Measurements from ENCODE around the gene SPA17. TPM values are rescaled to one million over a fixed set of nuclear protein-coding genes. Genes with fewer than 3 reads are reported as not detected.

SPA17 gene
- total RNA-seq, 6 donors from 2014 or later: 3.6 to 28.0 (median 7.6) TPM

DNA sequence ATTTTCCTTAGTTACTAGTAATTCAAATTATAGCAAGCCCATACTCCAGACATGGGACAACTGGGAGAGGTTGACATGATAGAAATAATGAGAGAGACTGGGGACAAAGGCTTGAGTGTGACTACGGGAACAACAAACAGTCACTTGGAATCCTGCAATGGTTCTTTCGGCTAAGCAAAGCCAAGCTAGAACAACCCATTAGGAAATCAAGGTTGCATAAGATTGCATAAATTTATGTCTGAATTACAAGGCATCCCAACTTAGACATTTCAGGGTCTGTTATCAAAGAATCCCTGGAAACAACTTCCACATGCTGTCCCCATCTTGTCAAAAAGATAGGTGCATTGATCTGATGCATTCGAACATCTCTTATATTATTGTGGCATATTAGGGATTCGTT is 55.9 kb downstream of the SPA17 start:
- DNase-seq (no peak), ATAC-seq (ENCODE audit: low FRiP score in 2 of 2) (no peak)
- no peaks in the 10 kb centered on the region for H3K27me3 ChIP-seq
- H3K27ac ChIP-seq: no peak overlapping the region
- H3K4me3 ChIP-seq: no peak overlapping the region
- H3K4me1 ChIP-seq: peaks cover 22 to 39% (median 29%) of the 10 kb centered on the region in 4 donors
- no peaks in the 10 kb centered on the region for H3K36me3 ChIP-seq
- TF ChIP-seq EP300 (IDR thresholded peaks at IDR 0.05) (no peak), POLR2A (IDR thresholded peaks at IDR 0.05) (no peak), POLR2AphosphoS5 (IDR thresholded peaks at IDR 0.05) (no peak)
- TF ChIP-seq, protein P1, sequence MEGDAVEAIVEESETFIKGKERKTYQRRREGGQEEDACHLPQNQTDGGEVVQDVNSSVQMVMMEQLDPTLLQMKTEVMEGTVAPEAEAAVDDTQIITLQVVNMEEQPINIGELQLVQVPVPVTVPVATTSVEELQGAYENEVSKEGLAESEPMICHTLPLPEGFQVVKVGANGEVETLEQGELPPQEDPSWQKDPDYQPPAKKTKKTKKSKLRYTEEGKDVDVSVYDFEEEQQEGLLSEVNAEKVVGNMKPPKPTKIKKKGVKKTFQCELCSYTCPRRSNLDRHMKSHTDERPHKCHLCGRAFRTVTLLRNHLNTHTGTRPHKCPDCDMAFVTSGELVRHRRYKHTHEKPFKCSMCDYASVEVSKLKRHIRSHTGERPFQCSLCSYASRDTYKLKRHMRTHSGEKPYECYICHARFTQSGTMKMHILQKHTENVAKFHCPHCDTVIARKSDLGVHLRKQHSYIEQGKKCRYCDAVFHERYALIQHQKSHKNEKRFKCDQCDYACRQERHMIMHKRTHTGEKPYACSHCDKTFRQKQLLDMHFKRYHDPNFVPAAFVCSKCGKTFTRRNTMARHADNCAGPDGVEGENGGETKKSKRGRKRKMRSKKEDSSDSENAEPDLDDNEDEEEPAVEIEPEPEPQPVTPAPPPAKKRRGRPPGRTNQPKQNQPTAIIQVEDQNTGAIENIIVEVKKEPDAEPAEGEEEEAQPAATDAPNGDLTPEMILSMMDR (IDR thresholded peaks at IDR 0.05): no peak
- 71 to 74% methylated on average over 4 of the region's 4 CpGs for WGBS, 2 donors
- H3K9me3 ChIP-seq: no peaks in the 10 kb centered on the region

DNA sequence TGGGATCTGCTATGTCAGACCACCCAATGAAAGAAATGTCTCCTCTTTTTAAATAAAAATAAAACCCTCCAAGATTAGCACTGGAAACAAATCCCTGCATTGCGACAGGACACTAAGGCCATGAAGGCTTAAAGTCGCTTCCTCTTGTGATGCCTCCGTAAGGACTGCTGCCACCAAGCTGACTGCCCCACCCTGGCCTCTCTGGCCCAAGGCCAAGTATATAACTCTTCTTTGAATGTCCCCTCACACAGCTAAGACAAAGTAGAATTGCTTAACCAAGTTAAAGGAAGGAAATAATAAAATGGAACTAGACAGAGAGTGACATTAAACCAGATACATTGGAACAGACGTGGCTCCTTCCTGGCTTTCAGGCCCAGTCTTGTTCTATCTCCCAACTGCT is 58.5 kb downstream of the SPA17 start:
- Histone ChIP-seq H3K36me3 (no peaks in the 10 kb centered on the region), H3K9me3 (no peaks in the 10 kb centered on the region), H3K4me1 (peaks cover 3 to 12% (median 7%) of the 10 kb centered on the region in 4 donors), H3K27me3 (no peaks in the 10 kb centered on the region), H3K4me3 (no peak overlapping the region), H3K27ac (peak overlapping the region in 2 of 4 donors; percentile 40 to 56)
- TF ChIP-seq, protein P1 (IDR thresholded peaks at IDR 0.05): no peak
- no peak for TF ChIP-seq EP300 (IDR thresholded peaks at IDR 0.05)
- 49 to 54% methylated on average over 4 of the region's 4 CpGs for WGBS, 2 donors
- DNase-seq: peak in 1 of 2 donors; percentile 70
- ATAC-seq (ENCODE audit: low FRiP score in 2 of 2): peak in 1 of 2 donors; percentile 73

DNA sequence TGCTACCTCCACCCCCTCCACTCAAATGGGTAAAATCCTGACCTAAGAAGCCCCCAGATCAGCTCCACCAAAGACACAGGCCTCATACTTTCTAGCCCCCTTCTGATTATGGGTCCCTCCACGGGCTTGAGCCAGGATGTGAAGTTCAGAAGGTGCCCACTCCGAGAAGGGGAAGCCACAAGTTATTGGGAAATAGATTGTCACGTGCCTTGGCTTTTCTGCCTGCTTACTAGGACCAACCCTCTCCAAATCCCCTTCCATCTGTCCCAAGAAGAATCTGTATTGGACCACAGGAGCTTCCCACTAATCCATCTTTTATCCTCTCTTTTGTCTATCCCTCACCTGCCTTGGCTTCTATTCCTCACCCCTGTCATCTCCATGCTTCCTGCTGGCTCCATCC is 63.0 kb downstream of the SPA17 start:
- peaks cover 13 to 27% (median 21%) of the 10 kb centered on the region in 4 donors for H3K4me1 ChIP-seq
- no peak for ATAC-seq (ENCODE audit: low FRiP score in 2 of 2)
- 59 to 61% methylated on average over 3 of the region's 3 CpGs for WGBS, 2 donors

DNA sequence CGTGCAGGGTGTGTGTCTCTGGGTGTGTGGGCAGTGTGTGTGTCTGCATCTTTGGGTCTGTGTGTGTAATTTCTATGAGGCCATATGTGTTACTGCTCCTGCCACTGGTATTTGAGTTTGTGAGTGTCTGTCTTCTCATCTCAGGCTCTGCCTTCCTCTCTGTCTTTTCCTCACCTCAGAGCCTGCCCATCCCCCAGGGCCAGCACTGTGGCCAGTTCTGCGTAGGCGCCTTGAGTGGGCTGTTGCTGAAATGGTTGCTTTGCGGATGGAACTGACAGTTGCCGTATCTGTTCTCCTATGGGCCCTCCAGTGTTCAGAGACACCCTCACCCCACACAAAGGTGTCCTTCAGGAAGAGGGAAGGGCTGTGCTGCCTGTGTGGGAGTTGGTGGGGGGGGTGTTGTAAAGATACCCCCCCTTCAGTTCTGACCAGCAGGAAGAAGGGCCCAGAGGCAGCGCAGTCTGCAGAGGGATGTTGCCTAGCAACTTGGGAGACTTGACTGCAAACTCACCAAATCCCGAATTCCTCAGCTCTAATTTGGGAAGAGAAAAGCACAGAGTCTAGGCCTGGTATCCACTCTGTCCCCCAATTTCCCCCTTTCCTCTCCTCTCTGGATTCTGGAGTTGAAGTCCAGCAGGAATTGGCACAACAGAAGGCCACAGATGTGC is 64.1 kb downstream of the SPA17 start:
- H3K36me3 ChIP-seq: no peaks in the 10 kb centered on the region
- no peaks in the 10 kb centered on the region for H3K27me3 ChIP-seq
- DNase-seq: no peak
- no peak overlapping the region for H3K27ac ChIP-seq
- ATAC-seq (ENCODE audit: low FRiP score in 2 of 2): no peak
- H3K9me3 ChIP-seq: no peaks in the 10 kb centered on the region
- no peak overlapping the region for H3K4me3 ChIP-seq
- 87 to 93% methylated on average over 7 of the region's 7 CpGs for WGBS, 2 donors
- H3K4me1 ChIP-seq: peaks cover 10 to 25% (median 17%) of the 10 kb centered on the region in 4 donors
- TF ChIP-seq, protein P1 (IDR thresholded peaks at IDR 0.05): no peak
- TF ChIP-seq POLR2A (IDR thresholded peaks at IDR 0.05) (no peak), EP300 (IDR thresholded peaks at IDR 0.05) (no peak), POLR2AphosphoS5 (IDR thresholded peaks at IDR 0.05) (no peak)

More for the DNA sequence above, 63.0 kb downstream of the SPA17 start:
- Histone ChIP-seq H3K36me3 (no peaks in the 10 kb centered on the region), H3K27me3 (no peaks in the 10 kb centered on the region), H3K4me3 (no peak overlapping the region), H3K27ac (no peak overlapping the region), H3K9me3 (no peaks in the 10 kb centered on the region)
- TF ChIP-seq, protein P1 (IDR thresholded peaks at IDR 0.05): no peak
- no peak for TF ChIP-seq POLR2AphosphoS5 (IDR thresholded peaks at IDR 0.05)
- no peak for TF ChIP-seq POLR2A (IDR thresholded peaks at IDR 0.05)
- TF ChIP-seq EP300 (IDR thresholded peaks at IDR 0.05): no peak
- peak in 1 of 2 donors; percentile 70 for DNase-seq
